ENCODE results near the gene BLOC1S5.

Gene BLOC1S5

DNA sequence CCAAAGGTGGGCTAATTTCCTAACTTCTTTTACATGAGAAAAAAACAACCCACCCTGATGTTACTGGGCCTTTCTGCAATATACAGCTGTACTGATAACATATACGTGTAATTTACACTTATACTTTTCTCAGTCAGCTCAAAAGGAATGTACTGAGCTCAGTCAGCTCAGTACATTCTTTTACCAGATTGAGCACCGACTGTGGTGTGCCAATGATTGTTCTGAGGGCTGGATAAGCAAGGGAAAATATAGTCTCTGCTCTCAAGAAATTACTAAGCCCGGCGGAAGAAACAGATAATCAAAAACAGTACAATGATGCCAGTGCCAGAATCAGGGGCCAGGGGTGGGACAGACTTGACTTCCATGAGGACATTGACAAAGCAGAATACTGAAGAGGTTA lies 10.0 kb upstream of the BLOC1S5 start:
- Histone ChIP-seq H3K9me3 (ENCODE audit: control insufficient read depth, low read length) (no peaks in the 10 kb centered on the region), H2BK120ac (ENCODE audit: low read depth, low read length) (no peak overlapping the region), H3K4ac (ENCODE audit: low read depth in 1 of 2, low read length in 2 of 2) (no peak overlapping the region), H2AFZ (ENCODE audit: low read depth, low read length) (no peak overlapping the region), H4K8ac (ENCODE audit: low read length) (no peak overlapping the region), H3K79me1 (replicated peaks; ENCODE audit: low read length, poor library complexity, severe bottlenecking) (peaks cover 2% of the 10 kb centered on the region), H3K18ac (ENCODE audit: low read depth in 1 of 2, low read length in 2 of 2) (no peak overlapping the region), H3K4me1 (ENCODE audit: control insufficient read depth, insufficient read depth, low read depth, low read length) (peaks cover 5% of the 10 kb centered on the region), H3K14ac (ENCODE audit: low read length in 2 of 2) (no peak overlapping the region), H3K36me3 (ENCODE audit: control insufficient read depth in 1 of 2, insufficient read depth in 2 of 2, low read depth in 1 of 2, low read length in 2 of 2) (no peaks in the 10 kb centered on the region), H3K9ac (ENCODE audit: low read length) (peak overlapping the region; percentile 46), H3K4me2 (ENCODE audit: low read length, poor library complexity, severe bottlenecking) (no peak overlapping the region), H2AK5ac (ENCODE audit: low read length, severe bottlenecking) (no peak overlapping the region), H2BK15ac (ENCODE audit: low read depth, poor library complexity, severe bottlenecking) (no peak overlapping the region), H3K4me3 (ENCODE audit: insufficient read depth in 1 of 2, low read depth in 1 of 2, low read length in 2 of 2) (peak overlapping the region in 1 of 2 experiments; percentile 58), H3K27ac (ENCODE audit: low read length, poor library complexity, severe bottlenecking) (no peak overlapping the region), H2BK12ac (ENCODE audit: low read length in 2 of 2) (no peak overlapping the region), H2BK5ac (ENCODE audit: low read depth, low read length, poor library complexity, severe bottlenecking) (no peak overlapping the region), H3K27me3 (ENCODE audit: control insufficient read depth in 1 of 2, insufficient read depth in 1 of 2, low read length in 2 of 2) (no peaks in the 10 kb centered on the region), H4K91ac (ENCODE audit: low read length) (no peak overlapping the region), H3K23ac (ENCODE audit: low read length in 2 of 2) (no peak overlapping the region)
- no peak for DNase-seq
- 95% methylated on average over 4 of the region's 4 CpGs for WGBS

DNA sequence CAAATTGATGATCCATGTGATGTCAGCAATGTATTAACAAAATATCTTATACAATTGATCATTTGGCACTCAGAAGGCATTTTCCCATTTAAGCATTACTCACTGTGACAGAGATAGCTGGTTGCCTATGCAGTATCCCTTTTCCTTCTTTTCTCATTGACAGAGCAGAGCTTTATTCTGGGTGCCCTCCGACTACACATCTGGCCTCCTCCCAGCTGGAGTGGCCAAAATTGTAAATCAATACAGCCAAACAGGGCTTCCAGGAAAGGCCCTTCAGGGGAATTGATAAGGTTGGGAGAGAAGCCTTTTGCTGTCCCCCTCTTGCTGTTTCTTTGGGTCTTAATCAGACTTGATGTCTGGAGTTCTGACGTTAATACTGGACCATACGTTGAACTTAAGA lies 9.6 kb upstream of the BLOC1S5 start:
- H3K4me2 ChIP-seq (ENCODE audit: low read length, poor library complexity, severe bottlenecking) = no peak overlapping the region
- no peak overlapping the region for H3K27ac ChIP-seq (ENCODE audit: low read length, poor library complexity, severe bottlenecking)
- no peak overlapping the region for H2BK120ac ChIP-seq (ENCODE audit: low read depth, low read length)
- no peak overlapping the region for H3K14ac ChIP-seq (ENCODE audit: low read length in 2 of 2)
- H2AK5ac ChIP-seq (ENCODE audit: low read length, severe bottlenecking) = peak overlapping the region; percentile 68
- H3K79me1 ChIP-seq (replicated peaks; ENCODE audit: low read length, poor library complexity, severe bottlenecking) = peaks cover 2% of the 10 kb centered on the region
- no peak overlapping the region for H3K4ac ChIP-seq (ENCODE audit: low read depth in 1 of 2, low read length in 2 of 2)
- no peaks in the 10 kb centered on the region for H3K27me3 ChIP-seq (ENCODE audit: control insufficient read depth in 1 of 2, insufficient read depth in 1 of 2, low read length in 2 of 2)
- H2BK5ac ChIP-seq (ENCODE audit: low read depth, low read length, poor library complexity, severe bottlenecking) = no peak overlapping the region
- H2BK12ac ChIP-seq (ENCODE audit: low read length in 2 of 2) = no peak overlapping the region
- peaks cover 5% of the 10 kb centered on the region for H3K4me1 ChIP-seq (ENCODE audit: control insufficient read depth, insufficient read depth, low read depth, low read length)
- no peaks in the 10 kb centered on the region for H3K9me3 ChIP-seq (ENCODE audit: control insufficient read depth, low read length)
- H2BK15ac ChIP-seq (ENCODE audit: low read depth, poor library complexity, severe bottlenecking) = no peak overlapping the region
- no peaks in the 10 kb centered on the region for H3K36me3 ChIP-seq (ENCODE audit: control insufficient read depth in 1 of 2, insufficient read depth in 2 of 2, low read depth in 1 of 2, low read length in 2 of 2)
- no peak overlapping the region for H4K8ac ChIP-seq (ENCODE audit: low read length)
- no peak overlapping the region for H2AFZ ChIP-seq (ENCODE audit: low read depth, low read length)
- peak overlapping the region in 1 of 2 experiments; percentile 58 for H3K4me3 ChIP-seq (ENCODE audit: insufficient read depth in 1 of 2, low read depth in 1 of 2, low read length in 2 of 2)
- no peak for DNase-seq
- 98% methylated on average over 2 of the region's 3 CpGs for WGBS
- H3K18ac ChIP-seq (ENCODE audit: low read depth in 1 of 2, low read length in 2 of 2) = no peak overlapping the region
- no peak overlapping the region for H4K91ac ChIP-seq (ENCODE audit: low read length)
- H3K9ac ChIP-seq (ENCODE audit: low read length) = peak overlapping the region; percentile 46
- H3K23ac ChIP-seq (ENCODE audit: low read length in 2 of 2) = no peak overlapping the region

DNA sequence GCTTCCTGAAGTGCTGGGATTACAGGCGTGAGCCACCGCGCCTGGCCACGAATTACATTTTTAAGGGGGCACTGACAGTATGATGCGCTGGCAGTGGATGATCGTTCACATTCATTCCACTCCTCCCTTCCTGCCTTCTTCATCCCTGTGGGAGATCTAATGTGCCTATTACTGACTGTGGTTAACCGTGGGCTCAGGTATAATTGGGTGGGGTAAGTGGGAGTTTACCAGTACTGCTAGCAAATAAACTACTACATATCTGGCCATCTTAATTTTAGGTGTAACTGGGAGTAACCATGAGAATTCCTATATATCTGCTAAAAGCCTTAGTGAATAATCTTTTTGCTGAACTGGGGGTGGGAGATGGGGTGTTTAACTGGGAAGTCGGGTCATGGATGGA lies 6.5 kb upstream of the BLOC1S5 start:
- Histone ChIP-seq H3K18ac (ENCODE audit: low read depth in 1 of 2, low read length in 2 of 2) (no peak overlapping the region), H2AK5ac (ENCODE audit: low read length, severe bottlenecking) (no peak overlapping the region)
- WGBS = 97% methylated on average over 6 of the region's 8 CpGs

DNA sequence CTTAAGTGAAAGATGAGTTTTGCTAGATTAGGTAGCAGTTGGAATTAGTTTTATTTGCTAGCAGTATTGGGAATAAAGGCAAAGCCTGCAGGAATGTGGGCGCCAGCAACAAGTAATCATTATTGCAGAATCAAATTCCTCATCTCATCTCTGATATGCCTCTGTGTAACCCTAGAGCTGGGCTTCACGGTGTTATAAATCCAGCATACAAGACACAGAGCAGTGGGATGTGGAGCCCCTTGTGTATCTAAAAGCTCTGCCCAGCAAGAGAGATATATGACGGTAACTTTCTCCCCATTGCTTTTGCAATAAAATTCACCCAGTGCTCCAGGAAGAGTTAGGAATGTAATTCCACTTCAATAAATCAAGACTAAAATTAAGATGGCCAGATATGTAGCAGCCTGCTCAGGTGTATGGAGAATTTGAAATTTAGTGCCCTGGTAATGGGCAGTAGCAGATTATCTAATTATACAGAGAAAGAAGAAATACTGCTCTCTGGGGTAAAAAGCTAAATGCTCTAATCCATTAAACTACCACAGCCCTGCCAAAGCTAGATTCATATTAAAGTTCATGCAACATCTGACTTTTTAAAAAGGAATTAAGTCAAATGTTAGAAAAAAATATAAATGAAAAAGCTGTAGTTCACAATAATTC lies 5.6 kb upstream of the BLOC1S5 start:
- H4K8ac ChIP-seq (ENCODE audit: low read length) = no peak overlapping the region
- H3K18ac ChIP-seq (ENCODE audit: low read depth in 1 of 2, low read length in 2 of 2) = no peak overlapping the region
- no peak overlapping the region for H4K91ac ChIP-seq (ENCODE audit: low read length)
- peaks cover 1% of the 10 kb centered on the region for H3K79me1 ChIP-seq (replicated peaks; ENCODE audit: low read length, poor library complexity, severe bottlenecking)
- no peak overlapping the region for H2BK12ac ChIP-seq (ENCODE audit: low read length in 2 of 2)
- no peak overlapping the region for H2BK15ac ChIP-seq (ENCODE audit: low read depth, poor library complexity, severe bottlenecking)
- H2BK5ac ChIP-seq (ENCODE audit: low read depth, low read length, poor library complexity, severe bottlenecking) = no peak overlapping the region
- H2BK120ac ChIP-seq (ENCODE audit: low read depth, low read length) = no peak overlapping the region
- no peaks in the 10 kb centered on the region for H3K36me3 ChIP-seq (ENCODE audit: control insufficient read depth in 1 of 2, insufficient read depth in 2 of 2, low read depth in 1 of 2, low read length in 2 of 2)
- peaks cover 1% of the 10 kb centered on the region for H3K4me1 ChIP-seq (ENCODE audit: control insufficient read depth, insufficient read depth, low read depth, low read length)
- H2AK5ac ChIP-seq (ENCODE audit: low read length, severe bottlenecking) = no peak overlapping the region
- no peak overlapping the region for H3K27ac ChIP-seq (ENCODE audit: low read length, poor library complexity, severe bottlenecking)
- no peak overlapping the region for H3K23ac ChIP-seq (ENCODE audit: low read length in 2 of 2)
- no peak for DNase-seq
- H3K14ac ChIP-seq (ENCODE audit: low read length in 2 of 2) = no peak overlapping the region
- H3K9ac ChIP-seq (ENCODE audit: low read length) = no peak overlapping the region
- H2AFZ ChIP-seq (ENCODE audit: low read depth, low read length) = no peak overlapping the region
- H3K27me3 ChIP-seq (ENCODE audit: control insufficient read depth in 1 of 2, insufficient read depth in 1 of 2, low read length in 2 of 2) = no peaks in the 10 kb centered on the region
- H3K4me3 ChIP-seq (ENCODE audit: insufficient read depth in 1 of 2, low read depth in 1 of 2, low read length in 2 of 2) = no peak overlapping the region
- H3K9me3 ChIP-seq (ENCODE audit: control insufficient read depth, low read length) = no peaks in the 10 kb centered on the region
- H3K4ac ChIP-seq (ENCODE audit: low read depth in 1 of 2, low read length in 2 of 2) = no peak overlapping the region
- no peak overlapping the region for H3K4me2 ChIP-seq (ENCODE audit: low read length, poor library complexity, severe bottlenecking)
- WGBS = 100% methylated on average over 2 of the region's 3 CpGs

More for the DNA sequence above, 6.5 kb upstream of the BLOC1S5 start:
- H3K79me1 ChIP-seq (replicated peaks; ENCODE audit: low read length, poor library complexity, severe bottlenecking) = no peaks in the 10 kb centered on the region
- no peak overlapping the region for H3K4me2 ChIP-seq (ENCODE audit: low read length, poor library complexity, severe bottlenecking)
- H3K4me3 ChIP-seq (ENCODE audit: insufficient read depth in 1 of 2, low read depth in 1 of 2, low read length in 2 of 2) = no peak overlapping the region
- H2AFZ ChIP-seq (ENCODE audit: low read depth, low read length) = no peak overlapping the region
- no peaks in the 10 kb centered on the region for H3K36me3 ChIP-seq (ENCODE audit: control insufficient read depth in 1 of 2, insufficient read depth in 2 of 2, low read depth in 1 of 2, low read length in 2 of 2)
- no peak overlapping the region for H2BK120ac ChIP-seq (ENCODE audit: low read depth, low read length)
- H2BK15ac ChIP-seq (ENCODE audit: low read depth, poor library complexity, severe bottlenecking) = no peak overlapping the region
- DNase-seq = no peak
- H4K91ac ChIP-seq (ENCODE audit: low read length) = no peak overlapping the region
- no peaks in the 10 kb centered on the region for H3K9me3 ChIP-seq (ENCODE audit: control insufficient read depth, low read length)
- no peak overlapping the region for H3K27ac ChIP-seq (ENCODE audit: low read length, poor library complexity, severe bottlenecking)
- no peaks in the 10 kb centered on the region for H3K4me1 ChIP-seq (ENCODE audit: control insufficient read depth, insufficient read depth, low read depth, low read length)
- H3K4ac ChIP-seq (ENCODE audit: low read depth in 1 of 2, low read length in 2 of 2) = no peak overlapping the region
- no peaks in the 10 kb centered on the region for H3K27me3 ChIP-seq (ENCODE audit: control insufficient read depth in 1 of 2, insufficient read depth in 1 of 2, low read length in 2 of 2)
- H4K8ac ChIP-seq (ENCODE audit: low read length) = no peak overlapping the region
- H3K14ac ChIP-seq (ENCODE audit: low read length in 2 of 2) = no peak overlapping the region
- no peak overlapping the region for H3K23ac ChIP-seq (ENCODE audit: low read length in 2 of 2)
- H2BK12ac ChIP-seq (ENCODE audit: low read length in 2 of 2) = no peak overlapping the region
- no peak overlapping the region for H2BK5ac ChIP-seq (ENCODE audit: low read depth, low read length, poor library complexity, severe bottlenecking)
- H3K9ac ChIP-seq (ENCODE audit: low read length) = no peak overlapping the region

Data from mesenchymal stem cell (in vitro differentiated cells and primary cell).